ENCODE measurements around the gene NME1. TPM values are rescaled to one million over a fixed set of nuclear protein-coding genes. Genes with fewer than 3 reads are reported as not detected.
"Not testable (repeated sequence)": the region's sequence is repeated elsewhere in the genome, so short reads cannot be mapped to it uniquely, and the experiment has no call there.

NME1 gene
- total RNA-seq, 1 donor from 2014 or later = 64.5 TPM

DNA sequence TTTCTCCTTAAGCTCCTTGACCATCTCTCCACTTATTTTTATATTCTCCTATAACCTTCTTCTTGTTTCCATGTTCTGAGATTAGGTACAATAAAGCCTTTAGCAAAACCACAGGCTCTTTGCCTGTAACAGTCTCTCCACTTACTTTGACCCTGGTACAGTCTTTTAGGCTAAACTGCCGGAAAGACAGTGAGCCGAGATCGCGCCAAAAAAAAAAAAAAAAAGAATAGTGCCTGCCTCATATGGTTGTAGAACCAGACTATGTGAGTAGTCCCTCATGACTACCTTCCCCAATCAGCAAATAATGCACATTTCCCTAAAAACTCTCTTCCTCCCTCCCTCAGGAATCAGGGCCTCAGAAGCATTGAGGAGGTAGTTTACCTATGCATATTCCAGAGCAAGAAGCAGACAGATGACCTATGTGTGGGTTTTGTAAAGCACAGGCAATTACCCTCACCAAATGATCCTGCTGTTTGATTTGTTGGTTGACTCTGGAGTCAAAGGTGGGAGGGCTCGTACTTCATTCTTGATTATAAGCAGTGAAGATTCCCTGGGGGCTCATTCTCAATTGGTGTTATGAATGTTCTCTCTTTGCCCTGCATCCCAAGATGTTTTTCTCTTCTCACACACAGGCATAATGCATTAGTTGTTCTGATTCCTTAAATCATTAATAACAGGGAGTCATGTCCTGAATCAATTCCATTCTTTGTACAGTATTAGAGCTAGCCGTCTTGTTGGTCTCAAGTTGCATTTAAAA is 8.9 kb upstream of the NME1 start:
- peak; percentile 69 for DNase-seq (ENCODE audit: low read depth)

DNA sequence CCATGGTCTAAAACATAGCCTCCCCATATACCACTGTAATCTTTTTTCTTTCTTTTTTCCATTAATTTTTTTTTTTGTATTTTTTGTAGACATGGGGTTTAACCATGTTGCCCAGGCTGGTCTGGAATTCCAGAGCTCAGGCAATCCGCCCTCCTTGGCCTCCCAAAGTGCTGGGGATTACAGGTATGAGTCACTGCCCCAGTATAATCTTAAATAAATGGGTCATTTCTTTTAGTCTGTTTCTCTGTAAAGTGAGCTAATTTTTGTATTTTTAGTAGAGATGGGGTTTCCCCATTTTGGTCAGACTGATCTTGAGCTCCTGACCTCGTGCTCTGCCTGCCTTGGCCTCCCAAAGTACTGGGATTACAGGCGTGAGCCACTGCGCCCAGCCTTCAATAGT is 5.7 kb upstream of the NME1 start:
- peak; percentile 20 for DNase-seq (ENCODE audit: low read depth)

DNA sequence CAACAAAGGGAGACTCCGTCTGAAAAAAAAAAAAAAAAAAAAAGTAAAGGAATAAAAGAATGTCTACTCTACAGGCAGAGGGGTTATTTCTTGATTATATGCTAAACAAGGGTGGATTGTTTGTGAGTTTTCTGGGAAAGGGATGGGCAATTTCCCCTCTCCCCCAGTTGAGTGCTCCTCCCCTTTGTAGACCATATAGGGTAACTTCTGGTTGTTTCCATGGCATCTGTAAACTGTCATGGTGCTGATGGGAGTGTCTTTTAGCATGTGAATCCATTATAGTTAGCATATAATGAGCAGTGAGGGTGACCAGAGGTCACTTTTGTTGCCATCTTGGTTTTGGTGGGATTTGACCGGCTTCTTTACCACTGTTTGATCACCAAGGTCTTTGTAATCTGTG is 4.2 kb upstream of the NME1 start:
- no peak for DNase-seq (ENCODE audit: low read depth)

DNA sequence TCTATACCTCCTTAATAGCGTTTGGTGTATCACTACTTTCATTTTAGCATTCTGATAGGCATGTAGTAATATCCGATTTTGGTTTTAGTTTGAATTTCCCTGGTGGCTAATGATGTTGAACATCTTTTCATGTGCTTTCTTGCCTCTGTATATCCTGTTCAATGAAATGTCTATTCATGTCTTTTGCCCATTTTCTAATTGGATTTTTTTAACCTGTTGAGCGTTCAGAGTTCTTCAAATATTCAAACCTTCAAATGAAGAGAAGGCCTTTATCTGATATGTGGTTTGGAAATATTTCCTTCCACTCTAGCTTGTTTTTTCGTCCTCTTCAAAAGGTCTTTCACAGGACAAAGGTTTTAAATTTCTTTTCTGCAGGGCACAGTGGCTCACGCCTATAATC is 2.4 kb upstream of the NME1 start:
- no peak for DNase-seq (ENCODE audit: low read depth)

DNA sequence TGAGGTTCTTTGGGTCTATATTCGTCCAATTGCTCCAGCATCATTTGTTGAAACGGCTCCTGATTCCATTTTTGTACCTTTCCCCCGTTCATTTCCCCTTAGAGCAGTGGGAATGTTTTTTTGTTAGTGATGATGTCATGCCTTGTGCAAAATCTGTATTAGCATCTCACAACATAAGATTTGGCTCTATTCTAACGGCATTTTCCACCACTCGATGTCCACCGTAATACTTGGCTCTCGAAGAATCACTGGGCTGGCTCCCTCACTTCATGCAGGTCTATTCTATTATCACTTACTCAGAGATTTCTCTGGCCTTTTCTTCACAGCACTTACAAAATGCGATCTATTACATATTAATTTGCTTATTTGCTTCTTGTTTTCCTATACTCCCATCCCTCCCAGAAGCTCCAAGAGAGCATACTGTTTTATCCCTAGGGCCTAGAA is 571 bp upstream of the NME1 start:
- DNase-seq (ENCODE audit: low read depth) = peak; percentile 42

DNA sequence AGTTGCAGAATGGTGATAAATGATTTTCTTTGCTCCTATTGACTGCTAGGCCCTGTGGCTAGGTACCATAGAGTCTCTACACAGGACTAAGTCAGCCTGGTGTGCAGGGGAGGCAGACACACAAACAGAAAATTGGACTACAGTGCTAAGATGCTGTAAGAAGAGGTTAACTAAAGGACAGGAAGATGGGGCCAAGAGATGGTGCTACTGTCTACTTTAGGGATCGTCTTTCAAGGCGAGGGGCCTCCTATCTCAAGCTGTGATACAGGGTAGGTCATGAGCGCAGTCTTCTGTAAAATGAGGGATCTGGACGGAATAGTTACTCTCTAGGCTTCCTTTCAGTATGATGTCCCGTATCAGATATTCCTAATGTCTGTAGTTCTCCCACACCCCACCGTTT is 817 bp downstream of the NME1 start:
- DNase-seq (ENCODE audit: low read depth) = no peak

DNA sequence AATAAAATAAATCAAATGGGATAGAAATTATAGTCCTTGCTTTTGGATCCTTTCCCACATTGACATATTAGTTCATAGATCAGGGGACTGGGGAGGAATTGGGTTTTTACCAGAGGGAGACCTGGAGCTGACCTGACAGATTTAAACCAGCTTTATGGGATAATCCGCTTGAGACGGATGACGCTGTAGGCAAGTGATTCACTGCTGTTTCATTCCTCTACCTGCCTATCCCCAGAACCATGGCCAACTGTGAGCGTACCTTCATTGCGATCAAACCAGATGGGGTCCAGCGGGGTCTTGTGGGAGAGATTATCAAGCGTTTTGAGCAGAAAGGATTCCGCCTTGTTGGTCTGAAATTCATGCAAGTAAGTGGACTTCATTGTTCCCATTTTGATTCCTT is 2.1 kb downstream of the NME1 start:
- no peak for DNase-seq (ENCODE audit: low read depth)

DNA sequence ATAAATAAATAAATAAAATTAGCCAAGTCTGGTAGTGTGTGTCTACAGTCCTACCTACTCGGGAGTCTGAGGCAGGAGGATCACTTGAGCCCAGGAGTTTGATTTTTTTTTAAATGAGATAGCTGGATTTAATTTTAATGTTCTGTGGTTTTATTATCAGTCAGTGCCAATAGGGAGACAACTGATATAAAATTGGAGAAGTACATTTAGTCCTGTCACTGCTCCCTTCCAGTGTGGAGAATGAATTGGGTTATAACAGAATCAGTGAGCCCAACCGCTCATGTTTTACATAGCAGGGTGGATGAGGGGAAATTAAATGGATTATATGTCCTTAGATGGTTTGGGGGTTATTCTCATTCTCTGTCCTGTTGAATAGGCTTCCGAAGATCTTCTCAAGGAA is 6.2 kb downstream of the NME1 start:
- DNase-seq (ENCODE audit: low read depth) = no peak

DNA sequence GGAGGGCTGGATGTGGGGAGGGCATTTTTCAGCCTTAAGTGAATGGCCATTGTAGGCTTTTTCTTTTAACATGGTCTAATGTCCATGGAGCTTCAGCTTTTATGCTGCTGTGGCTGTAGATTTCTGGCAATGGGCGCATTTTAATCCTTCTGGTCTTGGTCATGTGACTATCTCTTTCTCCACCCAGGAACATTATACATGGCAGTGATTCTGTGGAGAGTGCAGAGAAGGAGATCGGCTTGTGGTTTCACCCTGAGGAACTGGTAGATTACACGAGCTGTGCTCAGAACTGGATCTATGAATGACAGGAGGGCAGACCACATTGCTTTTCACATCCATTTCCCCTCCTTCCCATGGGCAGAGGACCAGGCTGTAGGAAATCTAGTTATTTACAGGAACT is 8.2 kb downstream of the NME1 start:
- no peak for DNase-seq (ENCODE audit: low read depth)

DNA sequence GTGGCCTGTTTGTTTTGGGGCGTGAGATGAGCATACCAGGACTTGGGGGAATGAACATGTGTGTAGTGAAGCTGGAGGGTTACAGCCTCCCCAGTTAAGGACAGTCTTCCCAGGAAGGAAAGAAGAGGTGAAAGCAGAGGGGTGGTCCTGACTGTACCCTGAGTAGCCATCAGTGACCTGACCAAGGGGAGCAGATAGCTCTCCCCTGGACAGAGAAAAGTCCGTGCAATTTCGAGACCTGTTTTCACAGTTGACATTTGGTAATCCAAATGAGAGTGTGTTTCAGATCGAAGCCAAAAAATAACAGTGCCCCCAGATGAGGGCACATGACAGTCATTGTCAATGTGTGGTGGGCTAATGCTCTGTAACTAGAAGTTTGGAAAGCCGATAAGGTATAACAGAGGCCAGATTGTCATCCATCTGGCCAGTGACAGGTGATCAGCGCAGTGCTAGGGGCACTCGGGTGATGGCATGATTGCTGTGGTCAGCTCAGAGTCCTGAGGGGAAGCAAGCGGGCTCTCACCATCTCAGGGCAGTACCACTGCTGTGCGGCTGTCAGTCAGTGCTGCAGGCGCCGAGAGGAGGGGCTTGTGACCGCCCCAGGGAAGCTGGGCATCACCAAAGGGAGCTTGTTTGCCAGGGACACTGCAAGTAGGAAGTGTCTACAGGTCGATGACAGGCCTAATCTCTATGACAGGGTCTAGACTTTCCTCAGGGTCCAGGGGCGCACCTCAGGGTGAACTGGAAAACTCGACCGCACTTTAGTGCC is 11.7 kb downstream of the NME1 start:
- DNase-seq (ENCODE audit: low read depth) = no peak

DNA sequence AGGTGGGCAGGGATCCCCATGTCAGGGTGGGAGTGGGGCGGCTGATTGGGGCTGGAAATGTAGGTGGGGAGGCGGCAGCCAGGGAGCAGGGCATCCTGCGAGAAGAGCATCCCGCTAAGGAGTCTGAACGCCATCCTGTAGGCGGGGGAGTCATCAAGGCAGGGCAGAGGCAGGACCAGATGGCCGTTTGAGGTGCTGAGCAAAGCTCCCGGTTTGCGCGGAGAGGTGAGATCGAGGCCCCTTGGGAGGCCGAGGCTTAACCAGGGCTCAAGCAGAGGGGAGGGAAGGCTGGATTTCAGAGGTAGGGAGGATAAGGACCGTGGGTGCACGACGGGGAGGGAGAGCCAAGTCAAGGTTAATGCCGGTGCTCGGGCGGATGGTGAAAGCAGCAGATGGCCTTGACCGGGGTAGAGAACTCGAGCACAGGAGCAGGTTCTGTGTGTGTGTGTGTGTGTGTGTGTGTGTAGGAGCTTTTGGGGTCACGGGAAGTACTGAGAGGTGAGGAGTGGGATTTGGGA is 12.4 kb downstream of the NME1 start:
- DNase-seq (ENCODE audit: low read depth) = peak; percentile 6

DNA sequence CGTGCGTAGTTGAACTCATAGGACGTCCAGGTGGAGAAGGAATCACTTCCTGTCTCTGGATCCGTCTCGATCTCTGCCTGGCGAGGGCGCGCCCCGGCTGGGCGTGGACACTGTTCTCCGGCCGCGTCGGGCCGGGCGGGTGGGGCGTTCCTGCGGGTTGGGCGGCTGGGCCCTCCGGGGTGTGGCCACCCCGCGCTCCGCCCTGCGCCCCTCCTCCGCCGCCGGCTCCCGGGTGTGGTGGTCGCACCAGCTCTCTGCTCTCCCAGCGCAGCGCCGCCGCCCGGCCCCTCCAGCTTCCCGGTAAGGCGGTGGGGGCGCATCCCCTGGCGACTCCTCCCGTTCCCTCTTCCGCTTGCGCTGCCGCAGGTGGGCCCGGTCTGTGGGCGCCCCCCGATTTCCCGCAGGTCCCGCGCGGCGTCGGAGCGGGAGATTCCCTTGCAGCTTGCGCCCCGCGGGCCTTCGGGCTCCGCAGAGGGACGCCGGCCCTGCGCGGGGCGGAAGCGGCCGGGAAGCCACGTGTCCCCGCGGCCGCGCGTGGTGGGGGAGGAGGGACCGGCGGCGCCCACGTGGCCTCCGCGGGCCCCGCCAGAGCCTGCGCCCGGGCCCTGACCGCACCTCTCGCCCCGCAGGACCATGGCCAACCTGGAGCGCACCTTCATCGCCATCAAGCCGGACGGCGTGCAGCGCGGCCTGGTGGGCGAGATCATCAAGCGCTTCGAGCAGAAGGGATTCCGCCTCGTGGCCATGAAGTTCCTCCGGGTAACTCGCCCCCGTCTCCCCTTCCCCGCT is 13.0 kb downstream of the NME1 start, which contains the start of gene NME2:
Gene NME2 (plus strand): TSS at position 214 of the 789 bp plus-strand sequence. CDS start 420 bp downstream, at position 634.
- peak; percentile 64 for DNase-seq (ENCODE audit: low read depth)

DNA sequence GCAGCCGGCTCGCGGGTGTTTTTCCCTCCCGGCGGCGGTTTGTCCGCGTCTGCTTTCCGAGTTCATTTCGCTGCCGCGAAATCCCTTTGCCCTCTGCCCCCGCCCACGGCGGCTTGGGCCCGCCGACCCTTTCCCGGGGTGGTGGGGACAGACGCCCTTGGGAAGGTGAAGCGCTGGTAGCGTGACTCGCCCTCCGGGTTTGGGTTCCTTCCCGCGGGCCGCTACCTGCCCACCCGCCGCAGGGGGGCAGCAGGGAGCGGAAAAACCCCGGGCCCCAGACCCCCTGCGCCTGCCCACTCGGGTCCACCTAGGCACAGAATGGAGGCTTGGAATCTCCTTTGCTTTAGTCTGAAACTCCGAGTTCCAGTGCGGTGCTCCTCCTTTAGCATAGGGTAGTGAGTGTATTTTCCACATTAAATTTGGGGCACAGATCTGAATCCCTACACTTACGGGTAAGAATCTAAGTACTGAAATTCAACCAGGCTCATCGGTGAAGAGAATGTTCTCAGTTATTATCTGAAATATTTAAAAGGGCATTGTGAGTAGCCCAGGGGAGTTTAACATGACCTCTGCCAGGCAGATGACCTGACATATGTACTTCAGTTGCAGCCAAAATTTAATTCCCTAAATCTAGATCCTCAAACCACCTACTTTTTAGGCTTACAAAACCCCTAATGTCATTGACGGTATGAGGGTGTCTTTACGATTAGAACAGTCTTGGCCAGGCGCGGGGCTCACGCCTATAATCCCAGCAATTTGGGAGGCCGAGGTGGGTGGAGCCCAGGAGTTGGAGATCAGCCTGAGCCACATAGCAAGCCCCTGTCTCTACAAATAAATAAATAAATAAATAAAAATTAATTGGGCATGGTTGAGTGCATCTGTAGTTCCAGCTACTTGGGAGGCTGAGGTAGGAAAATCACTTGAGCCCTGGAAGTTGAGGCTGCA is 13.9 kb downstream of the NME1 start:
- no peak for DNase-seq (ENCODE audit: low read depth)

DNA sequence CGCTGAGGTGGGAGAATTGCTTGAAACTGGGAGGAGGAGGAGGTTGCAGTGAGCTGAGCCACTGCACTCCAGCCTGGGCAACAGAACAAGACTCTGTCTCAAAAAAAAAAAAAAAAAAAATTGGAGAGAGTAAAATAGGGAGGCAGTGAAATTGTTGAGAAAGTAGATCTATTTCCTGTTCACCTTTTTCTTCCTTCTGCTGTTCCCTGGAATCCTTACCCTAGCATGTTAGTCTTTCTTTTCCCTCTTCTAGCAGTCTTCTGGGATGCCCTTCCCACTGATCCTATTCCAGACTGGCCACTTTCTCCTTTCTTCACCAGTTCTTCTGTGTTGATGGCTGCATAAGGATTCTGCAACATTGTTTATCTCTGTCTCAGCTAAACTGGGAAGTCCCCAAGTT is 16.0 kb downstream of the NME1 start:
- no peak for DNase-seq (ENCODE audit: low read depth)

DNA sequence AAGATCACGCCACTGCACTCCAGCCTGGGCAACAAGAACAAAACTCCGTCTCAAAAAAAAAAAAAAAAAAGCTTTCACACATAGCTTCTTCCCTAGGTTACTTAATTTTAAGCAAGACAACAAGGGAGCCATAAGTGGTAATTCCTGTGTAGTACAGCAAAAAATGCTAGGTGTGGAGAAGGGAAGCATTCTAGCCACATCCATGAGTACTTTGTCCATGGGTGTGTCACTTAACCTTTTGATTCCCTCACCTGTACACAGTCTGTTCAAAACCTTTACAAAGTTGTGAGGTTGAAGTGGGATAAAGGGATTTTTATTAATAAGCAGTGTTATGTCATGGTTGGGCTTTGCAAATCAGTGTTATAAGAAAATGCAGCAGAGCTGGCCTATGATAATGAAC is 17.4 kb downstream of the NME1 start:
- DNase-seq (ENCODE audit: low read depth) = no peak

DNA sequence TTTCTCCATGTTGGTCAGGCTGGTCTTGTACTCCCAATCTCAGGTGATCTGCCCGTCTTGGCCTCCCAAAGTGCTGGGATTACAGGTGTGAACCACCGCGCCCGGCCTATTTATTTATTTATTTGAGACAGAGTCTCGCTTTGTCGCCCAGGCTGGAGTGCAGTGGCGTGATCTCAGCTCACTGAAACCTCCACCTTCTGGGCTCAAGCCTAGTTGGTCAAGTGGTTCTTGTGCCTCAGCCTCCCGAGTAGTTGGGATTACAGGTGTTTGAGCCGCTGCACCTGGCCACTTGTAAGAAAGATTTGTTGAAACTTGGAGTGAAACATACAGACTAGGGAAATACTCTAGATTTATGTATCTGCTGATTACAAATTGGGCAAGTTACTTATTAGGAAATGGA is 18.7 kb downstream of the NME1 start:
- DNase-seq (ENCODE audit: low read depth) = not testable (repeated sequence)

DNA sequence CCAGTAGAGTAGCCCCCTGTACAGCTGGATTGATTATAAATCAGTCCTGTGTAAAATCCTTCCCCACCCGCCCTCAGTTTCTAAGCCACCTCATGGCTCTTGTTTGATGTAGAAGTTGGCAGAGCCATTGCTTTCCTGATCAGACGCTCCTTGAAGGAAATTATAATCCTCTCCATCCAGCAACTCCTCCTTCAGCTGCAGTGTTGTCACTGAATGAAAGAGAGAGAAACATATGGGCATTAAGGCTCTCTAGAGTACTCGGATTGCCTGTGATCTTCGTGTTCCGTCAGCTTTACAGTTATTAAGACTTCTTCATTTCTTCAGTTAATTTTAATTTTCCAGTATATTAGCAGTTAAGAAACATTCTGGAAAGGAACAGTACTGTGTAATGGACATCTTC is 27.1 kb downstream of the NME1 start:
- no peak for DNase-seq (ENCODE audit: low read depth)

DNA sequence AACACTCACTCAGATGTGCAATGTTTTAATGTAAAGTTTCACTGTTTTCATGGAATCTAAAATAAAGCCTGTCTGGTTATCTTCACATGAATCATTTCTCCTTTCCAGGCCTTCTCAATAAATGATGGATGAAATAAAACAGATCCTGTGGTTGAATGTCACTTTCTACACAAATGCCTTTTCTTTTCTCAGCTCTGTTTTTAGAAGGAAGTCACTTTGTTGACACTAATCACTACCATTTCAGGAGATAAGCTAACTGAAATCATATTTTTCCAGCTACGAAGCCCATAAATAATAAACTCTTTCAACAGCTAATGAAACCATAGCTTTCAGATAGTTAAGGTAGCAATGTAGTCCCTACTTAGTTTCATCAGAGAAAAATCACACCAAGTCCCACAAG is 30.8 kb downstream of the NME1 start:
- DNase-seq (ENCODE audit: low read depth) = no peak

DNA sequence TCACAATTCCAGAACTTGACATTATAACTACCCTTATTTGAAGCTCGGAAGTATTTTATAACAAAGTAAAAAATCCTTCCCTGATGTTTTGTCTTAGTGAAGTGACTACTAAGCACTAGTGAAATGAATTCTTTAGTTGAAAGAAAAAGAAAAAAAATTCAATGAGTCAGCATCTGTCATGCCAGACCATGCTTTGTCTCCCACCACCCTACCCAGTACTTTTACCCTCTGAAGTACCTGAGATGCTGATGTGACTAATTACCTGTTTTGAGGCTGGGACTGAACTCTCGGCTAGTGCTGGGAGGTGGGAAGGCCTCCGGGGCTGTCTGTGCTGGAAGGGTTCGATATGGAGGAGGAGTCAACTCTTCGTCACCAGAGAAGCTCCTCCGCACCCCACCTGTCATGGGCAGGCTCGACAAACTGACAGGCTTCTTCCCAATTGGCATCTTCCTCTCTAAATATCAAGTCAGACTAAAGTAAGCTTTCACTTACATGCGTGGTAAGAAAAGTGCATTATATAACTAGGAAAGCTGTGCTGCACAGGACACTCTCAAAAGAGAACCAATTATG is 32.5 kb downstream of the NME1 start:
- DNase-seq (ENCODE audit: low read depth) = no peak

DNA sequence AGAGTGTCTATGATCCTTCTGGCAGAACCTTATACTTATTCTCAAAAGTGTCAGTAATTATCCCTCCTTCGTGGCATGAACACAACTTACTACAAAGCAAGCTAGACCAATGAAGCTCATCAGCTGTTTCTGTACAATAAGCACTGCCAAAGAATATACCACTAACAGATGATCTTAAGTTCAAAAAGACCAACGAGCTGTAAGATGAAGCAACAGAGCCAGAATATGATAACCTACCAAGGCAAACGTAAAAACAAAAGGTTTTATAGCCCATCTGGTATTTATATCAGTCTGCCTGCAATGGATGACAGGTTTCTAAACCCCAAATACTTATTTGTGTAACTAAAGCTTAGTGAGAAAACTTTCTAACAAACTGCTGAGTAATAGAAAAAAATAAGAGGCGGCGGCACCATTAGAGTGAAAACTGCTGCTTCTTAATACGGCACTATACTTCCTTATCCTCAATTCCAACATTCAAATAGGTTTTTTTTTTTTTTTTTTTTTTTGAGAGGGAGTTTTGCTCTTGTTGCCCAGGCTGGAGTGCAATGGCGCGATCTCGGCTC is 35.0 kb downstream of the NME1 start:
- no peak for DNase-seq (ENCODE audit: low read depth)

All from renal cortical epithelial cell (primary cell).